HG03558 (cell line): ENCODE results near the gene NDFIP1.

Source experiments
- ATAC-seq: cut with Tn5 transposase; IDR thresholded peaks from one replicate; pipeline ENCODE4 v1.9.1; 2021; ENCODE audit warnings: moderate number of reproducible peaks; ENCODE audit not compliant: unreplicated experiment; ENCODE audit errors: extremely low read depth

Gene NDFIP1

DNA sequence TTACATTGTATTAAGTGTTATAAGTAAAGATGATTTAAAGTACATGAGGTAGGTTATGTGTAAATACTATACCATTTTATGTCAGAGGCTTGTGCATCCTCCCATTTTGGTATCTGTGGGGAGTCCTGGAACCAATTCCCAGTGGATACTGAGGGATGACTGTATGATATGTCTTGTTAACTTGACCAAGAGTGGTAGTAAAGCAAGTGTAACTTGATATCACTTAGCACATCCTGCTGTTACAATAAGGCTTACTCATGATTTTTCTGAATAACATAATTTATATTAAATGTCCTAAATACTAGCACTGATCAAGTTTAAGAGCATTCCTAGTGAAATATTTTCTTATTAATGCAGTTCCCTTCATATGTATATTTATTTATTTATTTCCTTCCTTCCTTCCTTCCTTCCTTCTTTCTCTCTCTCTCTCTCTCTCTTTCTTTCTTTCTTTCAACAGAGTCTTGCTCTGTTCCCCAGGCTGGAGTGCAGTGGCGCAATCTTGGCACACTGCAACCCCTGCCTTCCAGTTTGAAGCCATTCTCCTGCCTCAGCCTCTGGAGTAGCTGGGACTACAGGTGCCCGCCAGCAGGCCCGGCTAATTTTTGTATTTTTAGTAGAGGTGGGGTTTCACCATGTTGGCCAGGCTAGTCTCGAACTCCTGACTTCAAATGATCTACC lies 7.5 kb downstream of the NDFIP1 start:
- no peak for ATAC-seq

DNA sequence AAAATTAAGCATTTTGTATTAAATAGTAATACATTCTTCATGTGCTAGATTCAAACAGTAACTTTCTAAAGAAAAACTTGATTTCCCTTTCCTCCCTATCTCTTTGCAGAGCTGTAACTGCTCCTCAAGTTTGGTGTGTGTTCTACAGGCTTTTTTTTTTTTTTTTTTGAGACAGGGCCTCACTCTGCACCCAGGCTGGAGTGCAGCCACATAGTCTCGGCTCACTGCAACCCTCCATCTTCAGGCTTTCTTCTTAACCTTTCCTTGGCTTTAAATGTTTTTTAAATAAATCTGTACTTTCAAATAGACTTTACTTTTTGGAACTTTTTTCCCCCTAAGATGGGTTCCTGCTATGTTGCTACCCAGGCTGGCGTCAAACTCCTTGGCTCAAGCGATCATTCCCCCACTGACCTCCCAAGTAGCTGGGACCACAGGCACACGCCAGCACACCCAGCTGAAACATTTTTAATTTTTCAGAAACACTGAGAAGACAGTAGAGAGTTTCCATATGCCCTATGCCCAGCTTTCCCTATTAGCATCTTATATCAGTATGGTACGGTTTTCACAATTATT lies 9.1 kb downstream of the NDFIP1 start:
- no peak for ATAC-seq

DNA sequence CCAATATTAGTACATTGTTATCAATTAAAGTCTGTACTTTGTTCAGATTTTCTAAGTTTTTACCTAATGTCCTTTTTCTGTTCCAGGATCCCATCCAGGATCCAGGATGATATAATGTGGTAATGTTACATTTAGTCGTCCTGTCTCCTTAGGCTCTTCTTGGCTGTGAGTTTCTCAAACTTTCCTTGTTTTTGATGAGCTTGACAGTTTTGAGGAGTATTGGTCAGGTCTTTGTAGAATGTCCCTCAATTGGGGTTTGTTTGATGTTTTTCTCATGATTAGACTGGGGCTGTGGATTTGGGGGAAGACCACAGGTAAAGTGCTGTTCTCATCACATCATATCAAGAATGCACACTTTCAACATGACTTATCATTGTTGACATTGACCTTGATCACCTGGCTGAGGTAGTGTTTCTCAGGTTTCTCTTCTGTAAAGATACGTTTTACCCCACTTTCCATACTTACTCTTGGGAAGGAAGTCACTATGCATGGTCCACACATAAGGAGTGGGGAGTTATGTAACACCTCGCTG lies 9.6 kb downstream of the NDFIP1 start:
- ATAC-seq, result no peak

DNA sequence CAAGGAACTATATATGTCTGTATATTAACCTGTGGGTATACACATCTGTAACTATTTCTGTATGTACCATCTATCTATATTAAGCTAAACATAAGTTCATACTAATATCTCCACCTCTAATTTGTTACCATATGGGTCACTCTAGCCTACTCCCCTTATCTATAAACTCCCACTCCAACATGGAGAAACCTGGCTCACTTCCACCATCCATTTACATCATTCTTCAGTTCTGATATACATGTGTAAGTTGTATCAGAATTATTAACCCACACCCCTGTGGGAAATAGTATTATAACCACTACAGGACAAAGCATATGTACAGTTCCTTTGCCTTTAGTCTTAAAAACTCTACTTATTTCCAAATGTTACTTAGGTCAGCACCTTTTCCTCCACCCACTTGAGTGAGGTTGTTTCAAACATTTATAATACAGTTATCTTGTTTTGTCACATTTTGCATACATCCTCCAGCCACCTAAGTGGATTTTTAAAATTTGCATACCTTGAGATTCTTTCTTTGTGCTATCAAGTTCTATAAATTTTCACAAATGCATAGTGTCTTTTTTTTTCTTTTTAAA lies 10.6 kb downstream of the NDFIP1 start:
- ATAC-seq, result no peak

DNA sequence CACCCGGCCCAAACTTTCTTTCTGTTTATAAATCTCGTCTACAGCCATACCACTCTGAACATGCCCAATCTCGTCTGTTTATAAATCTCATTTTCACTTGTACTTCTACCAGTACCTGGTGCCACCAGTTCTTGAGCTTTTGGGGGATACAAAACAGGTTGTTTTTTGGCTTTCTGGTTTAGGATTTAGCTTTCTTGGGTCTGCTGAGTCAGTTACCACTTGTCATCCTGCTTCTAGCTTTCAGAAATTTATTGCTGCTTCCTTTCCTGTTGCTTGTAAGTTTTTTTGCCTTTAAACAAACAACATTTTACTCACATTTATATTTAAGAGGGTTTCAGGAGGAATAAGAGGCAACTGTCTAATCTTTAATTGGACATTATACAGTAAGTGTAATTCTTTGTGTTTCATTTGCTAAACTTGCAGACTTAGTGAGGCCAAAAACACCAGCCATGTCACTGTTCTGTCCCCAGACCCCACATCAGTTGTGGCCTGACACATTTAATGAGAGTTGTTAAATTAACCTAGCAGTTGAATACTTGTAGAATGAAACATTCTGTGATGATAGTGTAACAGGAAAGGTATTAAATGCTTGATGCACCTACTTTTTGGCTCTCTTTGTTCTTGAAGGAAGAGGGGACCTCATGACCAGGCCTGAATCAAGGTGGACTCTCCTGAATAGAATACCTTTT lies 11.8 kb downstream of the NDFIP1 start:
- no peak for ATAC-seq

DNA sequence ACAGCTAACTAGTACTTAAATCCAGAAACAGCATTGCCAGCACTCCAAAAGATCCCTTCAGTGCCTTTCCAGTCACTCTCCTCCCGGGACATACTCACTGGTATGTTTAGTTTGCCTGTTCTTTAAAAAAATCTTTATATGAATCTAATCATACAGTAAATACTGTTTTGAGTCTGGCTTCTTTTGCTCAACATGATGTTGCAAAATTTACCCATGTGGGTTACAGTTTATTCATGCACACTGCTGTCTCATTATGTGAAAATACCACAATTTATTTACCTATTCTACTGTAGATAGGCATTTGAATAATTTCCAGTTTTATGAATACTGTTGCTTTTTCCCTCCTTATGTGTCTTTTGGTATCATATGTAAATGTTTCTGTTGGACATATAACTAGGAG lies 13.5 kb downstream of the NDFIP1 start:
- ATAC-seq, result no peak

DNA sequence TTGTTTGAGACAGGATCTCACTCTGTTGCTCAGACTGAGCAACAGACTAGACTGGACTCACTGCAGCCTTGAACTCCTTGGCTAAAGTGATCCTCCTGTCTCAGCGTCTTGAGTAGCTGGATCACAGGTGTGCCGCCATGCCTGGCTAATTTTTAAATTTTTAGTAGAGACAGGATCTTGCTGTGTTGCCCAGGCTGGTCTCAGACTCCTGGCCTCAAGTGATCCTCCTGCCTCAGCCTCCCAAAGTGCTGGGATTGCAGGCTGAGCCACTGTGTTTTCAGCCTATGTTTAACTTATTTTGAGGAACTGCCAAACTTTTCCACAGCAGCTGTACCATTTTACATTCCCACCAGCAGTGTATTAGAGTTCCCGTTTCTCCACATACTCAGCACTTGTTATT lies 16.8 kb downstream of the NDFIP1 start:
- no peak for ATAC-seq

DNA sequence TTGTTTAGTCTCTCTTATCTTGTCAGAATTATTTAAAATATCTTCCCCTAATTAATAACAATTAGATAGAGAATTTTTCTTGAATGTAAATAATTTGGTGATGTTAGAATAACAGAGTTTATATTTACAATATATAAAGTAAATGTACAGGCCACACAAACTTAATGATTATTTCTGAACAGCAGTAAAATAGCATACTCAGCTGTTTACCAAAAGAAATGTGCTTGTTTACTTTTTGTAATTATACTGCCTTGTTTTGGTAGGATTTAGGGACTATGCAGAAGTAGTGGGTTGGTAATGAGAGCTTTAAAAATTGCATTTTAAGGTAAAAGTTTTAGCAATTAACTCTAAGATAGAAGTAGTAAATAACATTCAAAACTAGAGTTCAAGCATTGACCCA lies 17.4 kb downstream of the NDFIP1 start:
- no peak for ATAC-seq

DNA sequence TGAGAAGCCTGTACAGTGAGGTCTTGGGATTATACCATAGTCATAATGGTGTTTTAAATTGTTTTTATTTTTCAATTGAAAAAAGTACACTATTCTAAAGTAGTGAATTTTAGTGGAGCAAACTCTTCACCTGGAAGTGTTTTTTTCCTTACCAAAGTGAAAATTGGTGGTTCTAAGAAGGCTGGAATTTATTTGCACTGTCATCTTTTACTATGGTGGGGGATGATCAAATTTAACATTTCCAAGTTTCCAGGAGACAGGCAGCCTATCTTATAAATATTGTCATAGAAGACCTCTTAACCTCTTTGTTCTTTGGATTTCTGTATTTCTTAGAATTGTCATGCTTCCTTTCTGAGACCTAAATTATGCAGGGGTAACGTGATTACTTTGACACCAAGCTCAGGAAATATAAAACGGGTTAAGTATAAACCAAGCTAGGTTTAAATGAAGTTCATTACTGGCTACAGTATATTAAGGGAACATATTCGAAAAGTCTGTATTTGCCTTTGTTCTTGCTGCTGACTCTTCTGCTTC lies 20.2 kb downstream of the NDFIP1 start:
- no peak for ATAC-seq

DNA sequence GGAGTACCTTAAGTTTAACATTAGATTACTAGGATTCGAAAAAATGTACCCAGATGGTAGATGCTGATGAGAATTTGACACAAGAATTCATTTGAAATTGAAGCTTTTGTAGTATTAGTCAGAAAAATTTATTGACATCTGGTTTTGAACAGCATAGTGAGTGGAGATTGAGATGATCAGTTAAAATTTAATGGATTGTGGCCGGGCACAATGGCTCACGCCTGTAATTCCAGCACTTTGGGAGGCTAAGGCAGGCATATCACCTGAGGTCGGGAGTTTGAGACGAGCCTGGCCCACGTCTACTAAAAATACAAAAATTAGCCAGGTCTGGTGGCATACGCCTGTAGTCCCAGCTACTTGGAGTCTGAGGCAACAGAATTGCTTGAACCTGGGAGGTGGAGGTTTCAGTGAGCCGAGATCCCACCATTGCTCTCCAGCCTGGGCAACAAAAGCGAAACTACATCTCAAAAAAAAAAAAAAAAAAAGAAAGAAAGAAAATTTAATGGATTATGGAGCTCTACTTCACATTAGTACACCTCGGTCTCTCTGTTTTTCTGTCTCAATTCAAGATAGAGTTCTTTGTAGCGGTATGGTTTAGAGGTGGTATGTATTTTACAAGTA lies 21.0 kb downstream of the NDFIP1 start:
- no peak for ATAC-seq

DNA sequence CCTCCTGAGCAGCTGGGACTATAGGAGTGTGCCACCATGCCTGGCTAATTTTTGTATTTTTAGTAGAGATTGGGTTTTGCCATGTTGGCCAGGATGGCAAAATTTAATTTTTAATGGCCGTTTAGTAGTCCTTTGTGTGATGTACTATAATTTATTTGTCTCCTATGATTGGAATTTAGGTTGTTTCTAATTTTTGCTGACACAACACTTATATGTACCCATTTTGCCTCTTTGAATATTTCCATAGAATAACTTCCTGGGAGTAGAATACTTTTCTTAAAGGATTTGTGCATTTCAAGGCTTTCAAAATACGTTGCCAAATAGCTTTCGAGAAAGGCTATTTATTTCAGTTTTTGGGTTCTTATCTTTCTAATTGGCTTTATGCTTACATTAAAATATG lies 22.8 kb downstream of the NDFIP1 start:
- ATAC-seq, result no peak

DNA sequence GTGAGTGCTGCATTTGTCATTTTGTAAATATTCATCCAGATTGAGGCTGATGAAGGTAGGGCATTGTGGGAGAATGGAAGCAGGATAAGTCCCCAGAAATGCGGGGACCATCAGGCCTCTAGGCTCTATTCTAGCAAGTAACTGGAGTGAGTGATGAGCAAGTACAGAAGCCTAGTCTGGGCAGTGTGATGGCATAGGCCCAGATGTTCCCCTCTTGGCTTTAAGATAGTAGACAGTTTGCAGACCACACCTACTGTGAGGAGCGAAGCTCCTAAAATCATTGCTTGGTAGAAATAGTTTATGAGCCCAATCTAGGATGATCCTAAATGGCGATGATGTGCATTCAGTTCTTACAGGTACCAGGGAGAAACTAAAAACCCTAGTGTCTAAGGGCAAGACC lies 24.3 kb downstream of the NDFIP1 start:
- no peak for ATAC-seq

DNA sequence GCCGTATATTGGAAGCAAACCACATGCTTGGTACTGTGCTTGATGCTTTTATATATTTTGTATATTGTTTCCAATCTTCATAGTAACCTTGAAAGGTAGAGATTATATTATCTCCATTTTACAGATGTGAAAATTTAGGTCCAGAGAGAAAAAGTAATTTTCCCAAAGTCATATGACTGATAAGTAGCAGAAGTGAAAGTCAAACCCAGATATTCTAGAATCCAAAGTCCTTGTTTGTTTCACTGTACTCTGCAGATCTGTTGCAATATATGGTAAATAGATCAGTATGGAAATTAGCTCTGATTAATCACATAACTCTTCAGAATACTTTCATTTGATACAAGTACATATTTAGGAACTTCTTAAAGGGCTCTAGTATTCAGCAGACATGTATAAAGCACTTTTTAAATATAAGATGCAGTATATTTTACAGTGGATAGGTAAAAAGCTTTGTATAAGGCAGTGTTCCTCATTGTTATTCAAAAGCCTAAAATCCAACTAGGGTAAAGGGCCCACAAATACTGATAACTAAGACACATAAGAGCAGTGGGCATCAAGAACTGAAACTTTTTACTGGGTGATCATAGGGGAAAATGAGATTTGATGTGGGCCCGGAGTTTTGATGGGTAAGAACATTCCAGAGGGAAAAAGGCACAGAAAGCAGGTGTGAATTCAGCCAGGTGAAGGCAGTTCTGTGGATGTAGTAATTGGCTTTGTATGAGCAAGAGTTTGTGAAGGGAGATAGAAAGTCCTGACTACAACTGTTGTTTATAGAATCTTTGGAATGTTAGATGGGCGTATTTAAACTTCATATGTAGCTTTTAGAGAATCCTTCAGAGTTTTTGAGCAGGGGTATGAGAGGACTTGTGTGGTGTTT lies 25.0 kb downstream of the NDFIP1 start:
- ATAC-seq, result no peak

DNA sequence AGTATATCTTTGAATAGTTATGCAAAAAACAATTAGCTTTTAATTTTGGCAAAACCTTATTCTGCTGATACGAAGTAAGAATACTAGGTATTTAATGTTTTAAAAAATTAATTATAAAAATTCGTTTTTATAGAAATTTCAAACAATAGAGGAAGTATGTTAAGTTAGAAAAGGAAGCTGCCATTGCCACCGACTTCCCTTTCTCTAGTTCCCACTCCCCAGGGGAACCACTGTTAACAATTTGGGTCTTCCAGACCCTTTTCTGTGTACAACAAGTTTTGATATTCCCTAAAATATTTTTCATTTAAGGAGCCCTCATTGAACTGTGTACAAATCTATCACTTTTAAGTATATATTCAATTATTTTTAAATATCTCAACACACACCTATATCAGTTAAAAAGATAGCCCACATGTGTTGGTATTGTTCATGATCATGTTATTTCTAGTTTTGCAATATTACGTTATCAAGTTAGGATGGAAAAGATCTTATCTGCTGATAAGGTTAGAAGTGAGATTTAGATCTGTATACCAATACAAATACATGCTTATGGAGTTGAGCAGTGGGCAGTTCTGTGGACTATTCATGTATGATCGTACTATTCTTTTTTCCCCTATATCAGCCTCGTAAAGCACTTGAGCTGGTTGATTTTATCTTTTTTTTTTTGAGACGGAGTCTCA lies 25.9 kb downstream of the NDFIP1 start:
- ATAC-seq, result no peak

DNA sequence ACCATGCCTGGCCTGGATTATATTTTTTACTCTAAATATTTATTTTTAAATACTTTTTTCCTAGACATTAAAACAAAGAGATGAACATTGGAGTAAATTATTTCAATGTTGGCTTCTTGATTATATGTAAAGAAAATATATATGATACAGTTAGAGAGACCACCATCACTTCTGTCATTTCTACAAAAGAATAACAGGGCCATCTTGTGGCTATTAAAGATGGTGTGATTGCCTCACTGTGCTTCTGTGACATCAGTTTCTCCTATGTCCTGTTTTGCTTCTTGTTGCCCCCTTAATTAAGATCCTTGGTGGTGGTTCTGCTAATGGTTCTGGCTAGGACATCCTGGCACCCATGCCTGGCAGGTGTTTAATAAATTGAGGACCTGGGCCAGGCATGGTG lies 32.9 kb downstream of the NDFIP1 start:
- no peak for ATAC-seq

DNA sequence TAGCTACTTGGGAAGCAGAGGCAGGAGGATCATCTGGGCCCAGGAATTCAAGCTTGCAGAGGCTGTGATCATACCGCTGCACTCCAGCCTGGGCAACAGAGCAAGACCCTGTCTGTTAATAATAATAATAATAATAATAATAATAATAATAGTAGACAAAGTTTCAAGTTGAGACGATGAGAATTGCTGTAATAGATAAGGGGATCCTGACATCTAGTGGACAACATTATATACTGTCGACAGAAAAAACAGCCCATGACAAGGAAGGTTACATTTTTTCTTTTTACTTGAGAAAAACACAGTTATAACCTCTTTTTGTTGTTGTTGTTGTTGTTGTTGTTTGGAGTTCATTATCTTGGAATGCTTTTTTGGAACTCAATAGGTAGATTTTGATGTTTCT lies 35.3 kb downstream of the NDFIP1 start:
- ATAC-seq, result no peak

DNA sequence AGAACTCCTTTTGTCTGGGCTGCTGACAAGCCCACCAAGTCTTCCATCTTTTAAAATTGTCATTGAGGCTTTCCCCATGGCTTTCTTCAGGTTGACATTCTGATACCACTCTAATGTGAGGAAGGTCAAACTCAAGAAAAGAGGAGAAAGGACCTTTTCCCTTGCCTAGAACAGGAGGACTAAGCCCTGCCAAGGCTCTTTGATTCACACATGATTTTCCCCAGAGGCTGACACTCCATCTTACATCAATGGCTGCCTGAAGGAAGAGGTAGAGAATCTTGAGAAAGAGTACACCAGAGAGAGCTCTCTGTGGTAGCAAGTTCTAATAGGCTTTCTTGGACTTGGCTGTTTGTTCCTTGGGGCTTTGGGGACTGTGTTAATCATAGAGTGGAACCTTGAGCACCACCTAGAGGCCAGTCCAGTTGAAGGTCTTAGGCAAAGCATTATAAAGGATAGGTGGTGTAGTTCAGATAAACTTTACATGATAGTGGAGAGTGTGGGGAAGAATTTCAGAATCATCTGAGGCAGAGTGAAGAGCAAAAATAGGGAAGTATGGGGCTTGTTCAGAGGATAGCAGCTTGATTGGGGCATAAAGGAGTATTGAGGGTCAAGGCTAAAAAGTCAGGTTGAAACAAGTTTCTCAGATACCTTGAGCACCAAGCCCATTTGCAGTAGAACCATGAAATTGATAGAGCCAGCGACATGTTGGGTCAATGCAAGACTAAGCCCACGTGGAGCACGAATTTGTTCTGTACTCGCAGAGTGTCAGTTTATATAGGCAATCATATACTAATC lies 36.7 kb downstream of the NDFIP1 start:
- ATAC-seq, result no peak

DNA sequence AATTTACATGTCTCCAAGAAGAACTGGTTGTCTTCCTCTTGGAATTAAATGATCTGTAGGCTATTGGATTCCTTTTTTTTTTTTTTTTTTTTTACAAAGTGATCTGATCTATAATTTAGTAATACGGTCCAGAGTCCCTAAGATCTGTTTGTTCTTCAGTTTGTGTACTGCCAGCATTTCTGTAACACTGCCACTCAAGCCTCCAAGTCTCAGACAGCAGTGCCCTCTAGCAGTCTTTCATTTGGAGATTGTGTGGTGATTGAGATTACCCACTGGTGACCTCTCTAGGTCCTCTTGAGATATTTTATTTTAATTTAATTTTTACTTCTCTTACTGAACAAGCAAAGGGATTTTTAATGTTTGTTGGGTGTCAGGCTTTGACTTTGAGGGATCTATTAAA lies 40.8 kb downstream of the NDFIP1 start:
- no peak for ATAC-seq
